Measurements from ENCODE around the gene SSRP1.
A peak's percentile ranks its signal among the peaks of the same experiment; 100 is the strongest.

Gene SSRP1

DNA sequence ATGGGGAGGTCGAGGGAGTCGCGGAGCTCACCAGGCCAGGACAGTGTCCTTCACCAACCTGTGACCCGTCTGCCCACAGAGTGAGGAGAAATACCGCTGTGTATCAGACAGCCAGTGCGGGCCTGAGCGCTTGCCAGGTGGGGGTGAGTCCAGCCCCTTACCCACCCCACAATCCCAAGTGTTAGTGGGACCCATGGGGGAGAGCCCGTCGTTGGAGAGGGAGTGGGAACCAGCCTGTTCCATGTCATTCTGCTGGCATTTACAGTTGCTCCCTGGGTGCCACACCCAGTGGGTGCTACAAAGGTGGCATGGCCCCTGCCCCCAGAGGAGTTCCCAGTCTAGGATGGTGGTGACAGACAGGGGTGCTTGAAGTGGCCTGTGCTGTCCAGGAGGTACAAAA, 11.6 kb upstream of the SSRP1 start:
- TF ChIP-seq, protein P1, sequence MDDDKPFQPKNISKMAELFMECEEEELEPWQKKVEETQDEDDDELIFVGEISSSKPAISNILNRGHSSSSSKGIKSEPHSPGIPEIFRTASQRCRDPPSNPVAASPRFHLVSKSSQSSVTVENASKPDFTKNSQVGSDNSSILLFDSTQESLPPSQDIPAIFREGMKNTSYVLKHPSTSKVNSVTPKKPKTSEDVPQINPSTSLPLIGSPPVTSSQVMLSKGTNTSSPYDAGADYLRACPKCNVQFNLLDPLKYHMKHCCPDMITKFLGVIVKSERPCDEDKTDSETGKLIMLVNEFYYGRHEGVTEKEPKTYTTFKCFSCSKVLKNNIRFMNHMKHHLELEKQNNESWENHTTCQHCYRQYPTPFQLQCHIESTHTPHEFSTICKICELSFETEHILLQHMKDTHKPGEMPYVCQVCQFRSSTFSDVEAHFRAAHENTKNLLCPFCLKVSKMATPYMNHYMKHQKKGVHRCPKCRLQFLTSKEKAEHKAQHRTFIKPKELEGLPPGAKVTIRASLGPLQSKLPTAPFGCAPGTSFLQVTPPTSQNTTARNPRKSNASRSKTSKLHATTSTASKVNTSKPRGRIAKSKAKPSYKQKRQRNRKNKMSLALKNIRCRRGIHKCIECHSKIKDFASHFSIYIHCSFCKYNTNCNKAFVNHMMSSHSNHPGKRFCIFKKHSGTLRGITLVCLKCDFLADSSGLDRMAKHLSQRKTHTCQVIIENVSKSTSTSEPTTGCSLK (tag by site-specific recombination; IDR thresholded peaks at IDR 0.05), result no peak
- TF ChIP-seq GLI4 (tag by site-specific recombination; IDR thresholded peaks at IDR 0.05) (no peak), GLI2 (tag by site-specific recombination; IDR thresholded peaks at IDR 0.05; ENCODE audit: borderline replicate concordance, low read depth) (no peak), GLIS1 (tag by site-specific recombination; IDR thresholded peaks at IDR 0.05) (peak; percentile 24; the same call in 1 of the 2 replicates), BCL11A (tag by site-specific recombination; IDR thresholded peaks at IDR 0.05; ENCODE audit: low read depth) (no peak)
- TF ChIP-seq, protein P2, sequence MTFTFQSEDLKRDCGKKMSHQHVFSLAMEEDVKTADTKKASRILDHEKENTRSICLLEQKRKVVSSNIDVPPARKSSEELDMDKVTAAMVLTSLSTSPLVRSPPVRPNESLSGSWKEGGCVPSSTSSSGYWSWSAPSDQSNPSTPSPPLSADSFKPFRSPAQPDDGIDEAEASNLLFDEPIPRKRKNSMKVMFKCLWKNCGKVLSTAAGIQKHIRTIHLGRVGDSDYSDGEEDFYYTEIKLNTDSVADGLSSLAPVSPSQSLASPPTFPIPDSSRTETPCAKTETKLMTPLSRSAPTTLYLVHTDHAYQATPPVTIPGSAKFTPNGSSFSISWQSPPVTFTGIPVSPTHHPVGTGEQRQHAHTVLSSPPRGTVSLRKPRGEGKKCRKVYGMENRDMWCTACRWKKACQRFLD (tag by site-specific recombination; IDR thresholded peaks at IDR 0.05), result no peak
- Histone ChIP-seq H3K4me3 (ENCODE audit: low read depth, low read length) (no peak overlapping the region), H3K36me3 (ENCODE audit: control insufficient read depth in 2 of 2, insufficient read depth in 1 of 2, low read length in 2 of 2) (no peaks in the 10 kb centered on the region), H3K27ac (ENCODE audit: extremely low read depth, low read depth, low read length) (no peak overlapping the region), H3K9me3 (ENCODE audit: control insufficient read depth, insufficient read depth, low read depth, low read length) (no peaks in the 10 kb centered on the region), H3K4me1 (ENCODE audit: control insufficient read depth, insufficient read depth, low read length) (no peaks in the 10 kb centered on the region)
- POLR2A ChIA-PET, result no interaction called here
- CTCF ChIA-PET, result interaction anchor here (0.9 to 2.5 kb wide), 3 partner anchors 110 to 453 kb away, joined by 3 to 20 read pairs (median 4); no protein-coding TSS in a partner anchor

DNA sequence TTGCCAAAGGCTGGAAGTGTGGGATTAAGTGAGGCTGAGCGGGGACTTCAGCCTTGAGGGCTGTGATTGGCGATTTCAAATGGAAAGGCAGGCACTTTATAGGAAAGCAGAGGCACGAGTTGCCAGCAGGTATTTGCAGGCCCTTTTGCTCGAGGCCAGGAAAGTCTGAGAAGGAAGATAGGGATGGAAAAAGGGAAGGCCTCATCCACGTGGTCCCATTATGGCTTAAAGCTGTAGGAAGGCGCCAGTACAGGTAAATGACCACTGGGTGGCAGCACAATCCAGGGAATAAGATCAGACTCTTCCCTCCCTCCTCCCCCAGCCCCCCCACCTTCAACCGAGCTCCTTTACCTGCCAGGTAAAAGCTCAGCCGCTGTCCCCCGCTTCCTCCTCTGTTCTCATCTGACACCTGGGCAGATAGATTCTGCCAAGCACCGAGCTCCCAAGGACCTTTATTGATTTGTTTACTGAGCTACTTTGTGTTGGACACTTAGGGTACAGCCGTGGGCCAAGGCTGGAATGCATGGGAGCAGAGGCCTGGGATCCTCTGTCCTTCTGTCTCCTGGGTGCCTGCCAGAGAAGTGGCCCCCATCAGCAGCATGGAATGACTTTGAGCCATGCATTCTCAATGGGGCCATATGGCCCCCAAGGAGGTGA, 10.0 kb upstream of the SSRP1 start:
- ChIA-PET POLR2A (interaction anchor here (0.7 to 1.1 kb wide), 4 partner anchors 9 to 295 kb away, joined by 4 to 8 read pairs (median 6); partner anchors contain the start of gene SSRP1), CTCF (interaction anchor here (0.5 to 2.0 kb wide), 23 partner anchors 9 to 1179 kb away, joined by 3 to 16 read pairs (median 4); no protein-coding TSS in a partner anchor)
- no peak overlapping the region for H3K4me3 ChIP-seq (ENCODE audit: low read depth, low read length)
- H3K9me3 ChIP-seq (ENCODE audit: control insufficient read depth, insufficient read depth, low read depth, low read length), result no peaks in the 10 kb centered on the region
- H3K4me1 ChIP-seq (ENCODE audit: control insufficient read depth, insufficient read depth, low read length), result no peaks in the 10 kb centered on the region
- H3K36me3 ChIP-seq (ENCODE audit: control insufficient read depth in 2 of 2, insufficient read depth in 1 of 2, low read length in 2 of 2), result no peaks in the 10 kb centered on the region
- no peak overlapping the region for H3K27ac ChIP-seq (ENCODE audit: extremely low read depth, low read depth, low read length)
- TF ChIP-seq, protein P3, sequence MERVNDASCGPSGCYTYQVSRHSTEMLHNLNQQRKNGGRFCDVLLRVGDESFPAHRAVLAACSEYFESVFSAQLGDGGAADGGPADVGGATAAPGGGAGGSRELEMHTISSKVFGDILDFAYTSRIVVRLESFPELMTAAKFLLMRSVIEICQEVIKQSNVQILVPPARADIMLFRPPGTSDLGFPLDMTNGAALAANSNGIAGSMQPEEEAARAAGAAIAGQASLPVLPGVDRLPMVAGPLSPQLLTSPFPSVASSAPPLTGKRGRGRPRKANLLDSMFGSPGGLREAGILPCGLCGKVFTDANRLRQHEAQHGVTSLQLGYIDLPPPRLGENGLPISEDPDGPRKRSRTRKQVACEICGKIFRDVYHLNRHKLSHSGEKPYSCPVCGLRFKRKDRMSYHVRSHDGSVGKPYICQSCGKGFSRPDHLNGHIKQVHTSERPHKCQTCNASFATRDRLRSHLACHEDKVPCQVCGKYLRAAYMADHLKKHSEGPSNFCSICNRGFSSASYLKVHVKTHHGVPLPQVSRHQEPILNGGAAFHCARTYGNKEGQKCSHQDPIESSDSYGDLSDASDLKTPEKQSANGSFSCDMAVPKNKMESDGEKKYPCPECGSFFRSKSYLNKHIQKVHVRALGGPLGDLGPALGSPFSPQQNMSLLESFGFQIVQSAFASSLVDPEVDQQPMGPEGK (tag by site-specific recombination; IDR thresholded peaks at IDR 0.05), result 0 out of 2 replicates have a peak, but pooled peaks have one; percentile 28
- TF ChIP-seq, protein P4, sequence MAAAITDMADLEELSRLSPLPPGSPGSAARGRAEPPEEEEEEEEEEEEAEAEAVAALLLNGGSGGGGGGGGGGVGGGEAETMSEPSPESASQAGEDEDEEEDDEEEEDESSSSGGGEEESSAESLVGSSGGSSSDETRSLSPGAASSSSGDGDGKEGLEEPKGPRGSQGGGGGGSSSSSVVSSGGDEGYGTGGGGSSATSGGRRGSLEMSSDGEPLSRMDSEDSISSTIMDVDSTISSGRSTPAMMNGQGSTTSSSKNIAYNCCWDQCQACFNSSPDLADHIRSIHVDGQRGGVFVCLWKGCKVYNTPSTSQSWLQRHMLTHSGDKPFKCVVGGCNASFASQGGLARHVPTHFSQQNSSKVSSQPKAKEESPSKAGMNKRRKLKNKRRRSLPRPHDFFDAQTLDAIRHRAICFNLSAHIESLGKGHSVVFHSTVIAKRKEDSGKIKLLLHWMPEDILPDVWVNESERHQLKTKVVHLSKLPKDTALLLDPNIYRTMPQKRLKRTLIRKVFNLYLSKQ (tag by site-specific recombination; IDR thresholded peaks at IDR 0.05; ENCODE audit: borderline replicate concordance), result no peak
- TF ChIP-seq ZNF558 (tag by site-specific recombination; IDR thresholded peaks at IDR 0.05) (no peak), GLI4 (tag by site-specific recombination; IDR thresholded peaks at IDR 0.05) (no peak), MYNN (tag by site-specific recombination; IDR thresholded peaks at IDR 0.05; ENCODE audit: borderline replicate concordance) (no peak), ZNF658 (tag by site-specific recombination; IDR thresholded peaks at IDR 0.05) (no peak), ZNF114 (tag by site-specific recombination; IDR thresholded peaks at IDR 0.05) (no peak), ZNF571 (tag by site-specific recombination; IDR thresholded peaks at IDR 0.05) (no peak)
- TF ChIP-seq, protein P5, sequence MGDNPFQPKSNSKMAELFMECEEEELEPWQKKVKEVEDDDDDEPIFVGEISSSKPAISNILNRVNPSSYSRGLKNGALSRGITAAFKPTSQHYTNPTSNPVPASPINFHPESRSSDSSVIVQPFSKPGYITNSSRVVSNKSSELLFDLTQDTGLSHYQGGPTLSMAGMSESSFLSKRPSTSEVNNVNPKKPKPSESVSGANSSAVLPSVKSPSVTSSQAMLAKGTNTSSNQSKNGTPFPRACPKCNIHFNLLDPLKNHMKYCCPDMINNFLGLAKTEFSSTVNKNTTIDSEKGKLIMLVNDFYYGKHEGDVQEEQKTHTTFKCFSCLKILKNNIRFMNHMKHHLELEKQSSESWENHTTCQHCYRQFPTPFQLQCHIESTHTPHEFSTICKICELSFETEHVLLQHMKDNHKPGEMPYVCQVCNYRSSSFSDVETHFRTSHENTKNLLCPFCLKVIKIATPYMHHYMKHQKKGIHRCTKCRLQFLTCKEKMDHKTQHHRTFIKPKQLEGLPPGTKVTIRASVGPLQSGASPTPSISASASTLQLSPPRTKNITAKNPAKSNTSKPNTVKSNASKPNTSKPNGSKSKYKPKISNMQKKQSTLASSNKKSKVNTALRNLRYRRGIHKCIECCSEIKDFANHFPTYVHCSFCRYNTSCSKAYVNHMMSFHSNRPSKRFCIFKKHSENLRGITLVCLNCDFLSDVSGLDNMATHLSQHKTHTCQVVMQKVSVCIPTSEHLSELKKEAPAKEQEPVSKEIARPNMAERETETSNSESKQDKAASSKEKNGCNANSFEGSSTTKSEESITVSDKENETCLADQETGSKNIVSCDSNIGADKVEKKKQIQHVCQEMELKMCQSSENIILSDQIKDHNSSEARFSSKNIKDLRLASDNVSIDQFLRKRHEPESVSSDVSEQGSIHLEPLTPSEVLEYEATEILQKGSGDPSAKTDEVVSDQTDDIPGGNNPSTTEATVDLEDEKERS (tag by site-specific recombination; IDR thresholded peaks at IDR 0.05), result no peak
- TF ChIP-seq, protein P6, sequence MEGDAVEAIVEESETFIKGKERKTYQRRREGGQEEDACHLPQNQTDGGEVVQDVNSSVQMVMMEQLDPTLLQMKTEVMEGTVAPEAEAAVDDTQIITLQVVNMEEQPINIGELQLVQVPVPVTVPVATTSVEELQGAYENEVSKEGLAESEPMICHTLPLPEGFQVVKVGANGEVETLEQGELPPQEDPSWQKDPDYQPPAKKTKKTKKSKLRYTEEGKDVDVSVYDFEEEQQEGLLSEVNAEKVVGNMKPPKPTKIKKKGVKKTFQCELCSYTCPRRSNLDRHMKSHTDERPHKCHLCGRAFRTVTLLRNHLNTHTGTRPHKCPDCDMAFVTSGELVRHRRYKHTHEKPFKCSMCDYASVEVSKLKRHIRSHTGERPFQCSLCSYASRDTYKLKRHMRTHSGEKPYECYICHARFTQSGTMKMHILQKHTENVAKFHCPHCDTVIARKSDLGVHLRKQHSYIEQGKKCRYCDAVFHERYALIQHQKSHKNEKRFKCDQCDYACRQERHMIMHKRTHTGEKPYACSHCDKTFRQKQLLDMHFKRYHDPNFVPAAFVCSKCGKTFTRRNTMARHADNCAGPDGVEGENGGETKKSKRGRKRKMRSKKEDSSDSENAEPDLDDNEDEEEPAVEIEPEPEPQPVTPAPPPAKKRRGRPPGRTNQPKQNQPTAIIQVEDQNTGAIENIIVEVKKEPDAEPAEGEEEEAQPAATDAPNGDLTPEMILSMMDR (tag by site-specific recombination; IDR thresholded peaks at IDR 0.05), result 0 out of 2 replicates have a peak, but pooled peaks have one; percentile 26
- TF ChIP-seq, protein P7, sequence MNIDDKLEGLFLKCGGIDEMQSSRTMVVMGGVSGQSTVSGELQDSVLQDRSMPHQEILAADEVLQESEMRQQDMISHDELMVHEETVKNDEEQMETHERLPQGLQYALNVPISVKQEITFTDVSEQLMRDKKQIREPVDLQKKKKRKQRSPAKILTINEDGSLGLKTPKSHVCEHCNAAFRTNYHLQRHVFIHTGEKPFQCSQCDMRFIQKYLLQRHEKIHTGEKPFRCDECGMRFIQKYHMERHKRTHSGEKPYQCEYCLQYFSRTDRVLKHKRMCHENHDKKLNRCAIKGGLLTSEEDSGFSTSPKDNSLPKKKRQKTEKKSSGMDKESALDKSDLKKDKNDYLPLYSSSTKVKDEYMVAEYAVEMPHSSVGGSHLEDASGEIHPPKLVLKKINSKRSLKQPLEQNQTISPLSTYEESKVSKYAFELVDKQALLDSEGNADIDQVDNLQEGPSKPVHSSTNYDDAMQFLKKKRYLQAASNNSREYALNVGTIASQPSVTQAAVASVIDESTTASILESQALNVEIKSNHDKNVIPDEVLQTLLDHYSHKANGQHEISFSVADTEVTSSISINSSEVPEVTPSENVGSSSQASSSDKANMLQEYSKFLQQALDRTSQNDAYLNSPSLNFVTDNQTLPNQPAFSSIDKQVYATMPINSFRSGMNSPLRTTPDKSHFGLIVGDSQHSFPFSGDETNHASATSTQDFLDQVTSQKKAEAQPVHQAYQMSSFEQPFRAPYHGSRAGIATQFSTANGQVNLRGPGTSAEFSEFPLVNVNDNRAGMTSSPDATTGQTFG (tag by site-specific recombination; IDR thresholded peaks at IDR 0.05; ENCODE audit: borderline replicate concordance), result no peak

Measured in HEK293 (cell line).